Ecto neural progenitor cell (in vitro differentiated cells): ENCODE measurements around the gene CENPV.
"Not testable (repeated sequence)": the region's sequence is repeated elsewhere in the genome, so short reads cannot be mapped to it uniquely, and the experiment has no call there.

Source experiments
- DNase-seq: peaks from one replicate; pipeline ENCODE4 v3.0.0-alpha.2; 2018; ENCODE audit warnings: low spot score

The CENPV gene

GRCh38 chr17:16313139-16314090 is 39.9 kb downstream of the CENPV start:
- DNase-seq = no peak

GRCh38 chr17:16312061-16312460 is 41.2 kb downstream of the CENPV start:
- not testable (repeated sequence) for DNase-seq

GRCh38 chr17:16306211-16306610 is 47.1 kb downstream of the CENPV start:
- no peak for DNase-seq

GRCh38 chr17:16304830-16305229 is 48.4 kb downstream of the CENPV start:
- DNase-seq = no peak

- DNase-seq = no peak
Measured at GRCh38 chr17:16302856-16303255, 50.4 kb downstream of the CENPV start.

- no peak for DNase-seq
Measured at GRCh38 chr17:16301963-16302855, 51.1 kb downstream of the CENPV start.

- no peak for DNase-seq
Measured at GRCh38 chr17:16300554-16300953, 52.7 kb downstream of the CENPV start.

GRCh38 chr17:16298140-16298662 is 55.1 kb downstream of the CENPV start:
- DNase-seq = no peak

- no peak for DNase-seq
Measured at GRCh38 chr17:16297367-16298139, 55.7 kb downstream of the CENPV start.

- DNase-seq = not testable (repeated sequence)
Measured at GRCh38 chr17:16296072-16296471, 57.2 kb downstream of the CENPV start.

- DNase-seq = no peak
Measured at GRCh38 chr17:16294560-16294959, 58.7 kb downstream of the CENPV start.

- DNase-seq = no peak
Measured at GRCh38 chr17:16293931-16294330, 59.3 kb downstream of the CENPV start.
